Liver (tissue), 9 donors: ENCODE measurements around the gene RSAD2. TPM values are rescaled to one million over a fixed set of nuclear protein-coding genes. Genes with fewer than 3 reads are reported as not detected.

Experiments
- DNase-seq: peaks from one replicate; pipeline ENCODE4 v3.0.0-alpha.2; 2017; ENCODE audit warnings: low spot score
- H3K27ac ChIP-seq, 2 donors: one replicate each; pipeline ENCODE4 v1.7.0; 2013; ENCODE audit warnings: inconsistent platforms in 2 of 2, low read length in 2 of 2, control low read depth in 1 of 2, low read depth in 1 of 2, mild to moderate bottlenecking in 1 of 2
- H3K27me3 ChIP-seq, 4 donors: one replicate each; pipeline versions ENCODE4 v1.6.1 to v1.7.0; 2013; ENCODE audit warnings: low read length in 3 of 4, inconsistent platforms in 1 of 4, mild to moderate bottlenecking in 1 of 4, moderate library complexity in 1 of 4; ENCODE audit not compliant: control insufficient read depth in 4 of 4, insufficient read depth in 4 of 4
- H3K36me3 ChIP-seq, 4 donors: one replicate each; pipeline versions ENCODE4 v1.6.1 to v1.7.0; 2013; ENCODE audit warnings: low read length in 3 of 4, mild to moderate bottlenecking in 3 of 4, low read depth in 1 of 4, moderate library complexity in 1 of 4; ENCODE audit not compliant: control insufficient read depth in 4 of 4, insufficient read depth in 3 of 4
- H3K4me1 ChIP-seq, 4 donors: one replicate each; pipeline versions ENCODE4 v1.6.1 to v1.7.0; 2013; ENCODE audit warnings: low read length in 3 of 4, mild to moderate bottlenecking in 3 of 4, moderate library complexity in 1 of 4; ENCODE audit not compliant: control insufficient read depth in 4 of 4, insufficient read depth in 4 of 4
- H3K4me3 ChIP-seq, 3 donors: one replicate each; pipeline versions ENCODE4 v1.6.1 to v1.7.0; 2013; ENCODE audit warnings: low read length in 3 of 3, control low read depth in 1 of 3, low read depth in 1 of 3, mild to moderate bottlenecking in 1 of 3
- H3K9ac ChIP-seq, 2 donors: one replicate each; pipeline ENCODE4 v1.7.0; 2013; ENCODE audit warnings: low read length in 2 of 2, mild to moderate bottlenecking in 2 of 2, moderate library complexity in 2 of 2, control low read depth in 1 of 2, low read depth in 1 of 2
- H3K9me3 ChIP-seq, 4 donors: one replicate each; pipeline versions ENCODE4 v1.6.1 to v1.7.0; 2013; ENCODE audit warnings: low read length in 3 of 4; ENCODE audit not compliant: control insufficient read depth in 4 of 4
- ATF3 ChIP-seq: IDR thresholded peaks from 2 replicates; pipeline ENCODE4 v1.6.1; 2016; ENCODE audit warnings: antibody characterized with exemption
- CTCF ChIP-seq: fragments of 150-350 bp; IDR thresholded peaks from 2 replicates; pipeline ENCODE4 v1.5.1; 2017; ENCODE audit warnings: improper control_type of control experiment, low read depth, low read length; ENCODE audit not compliant: missing input control
- EGR1 ChIP-seq, 2 donors: IDR thresholded peaks; 2 replicates each; pipeline ENCODE4 v1.6.1; 2016 to 2018; ENCODE audit warnings: antibody characterized with exemption in 2 of 2, low read depth in 2 of 2
- FOXA1 ChIP-seq: IDR thresholded peaks from 2 replicates; pipeline ENCODE4 v1.6.1; 2016; ENCODE audit warnings: antibody characterized with exemption
- FOXA2 ChIP-seq: IDR thresholded peaks from 2 replicates; pipeline ENCODE4 v1.6.1; 2016; ENCODE audit warnings: antibody characterized with exemption
- GABPA ChIP-seq, 2 donors: IDR thresholded peaks in 1 of 2; conservative IDR thresholded peaks in 1 of 2; 2 replicates each; pipeline ENCODE4 v1.6.1; 2016; ENCODE audit warnings: antibody characterized with exemption in 2 of 2, mild to moderate bottlenecking in 1 of 2, moderate library complexity in 1 of 2
- HNF4A ChIP-seq, 2 donors: conservative IDR thresholded peaks; 2 replicates each; pipeline ENCODE4 v1.6.1; 2016; ENCODE audit warnings: antibody characterized with exemption in 2 of 2, mild to moderate bottlenecking in 2 of 2
- HNF4G ChIP-seq: IDR thresholded peaks from 2 replicates; pipeline ENCODE4 v1.6.1; 2016; ENCODE audit warnings: antibody characterized with exemption
- MAX ChIP-seq: IDR thresholded peaks from 2 replicates; pipeline ENCODE4 v1.6.1; 2016; ENCODE audit warnings: antibody characterized with exemption
- NR2F2 ChIP-seq: IDR thresholded peaks from 2 replicates; pipeline ENCODE4 v1.6.1; 2016; ENCODE audit warnings: antibody characterized with exemption
- RAD21 ChIP-seq, 2 donors: IDR thresholded peaks; 2 replicates each; pipeline ENCODE4 v1.6.1; 2016; ENCODE audit warnings: antibody characterized with exemption in 2 of 2, mild to moderate bottlenecking in 2 of 2
- REST ChIP-seq: IDR thresholded peaks from 2 replicates; pipeline ENCODE4 v1.6.1; 2016; ENCODE audit warnings: antibody characterized with exemption, mild to moderate bottlenecking
- RXRA ChIP-seq, 2 donors: IDR thresholded peaks; 2 replicates each; pipeline ENCODE4 v1.6.1; 2017 to 2018; ENCODE audit warnings: antibody characterized with exemption in 2 of 2, mild to moderate bottlenecking in 1 of 2
- SP1 ChIP-seq: IDR thresholded peaks from 2 replicates; pipeline ENCODE4 v1.6.1; 2018; ENCODE audit warnings: antibody characterized with exemption, mild to moderate bottlenecking
- TAF1 ChIP-seq: conservative IDR thresholded peaks from 2 replicates; pipeline ENCODE4 v1.6.1; 2016; ENCODE audit warnings: antibody characterized with exemption, mild to moderate bottlenecking
- YY1 ChIP-seq: IDR thresholded peaks from 2 replicates; pipeline ENCODE4 v1.6.1; 2016; ENCODE audit warnings: antibody characterized with exemption, mild to moderate bottlenecking
- ZBTB33 ChIP-seq: IDR thresholded peaks from 2 replicates; pipeline ENCODE4 v1.6.1; 2016; ENCODE audit warnings: antibody characterized with exemption
- WGBS: extraction: QIAGEN DNeasy Blood & Tissue Kit; methylation state at CpG from one replicate; pipeline ENCODE4 v1.1.7; 2013; 5-methylcytosine and 5-hydroxymethylcytosine counted together
- polyA plus RNA-seq, 2 donors: library from polyadenylated mRNA; stranded (reverse) in 1 of 2; unstranded in 1 of 2; fragments of 200-250 nt in 1 of 2; fragments of >200 nt in 1 of 2; fragmentation: Nextera tagmentation in 1 of 2; extraction: Ambion mirVana in 1 of 2; gene quantifications; one replicate each; pipeline versions ENCODE4 v1.2.1 to v1.2.3, GENCODE V29; 2013 to 2015
- total RNA-seq, 2 donors: library from RNA; depleted of rRNA; stranded (reverse); fragments of >200 nt; gene quantifications; one replicate each; pipeline ENCODE4 v1.2.3, GENCODE V29; 2014
- donor health status: healthy.
- donor health status: healthy.
- donor health status: healthy.
- donor health status: healthy.
- donor health status: healthy.

Gene RSAD2
- total and polyA plus RNA-seq, 4 donors = 1.3 to 15.9 (median 1.9) TPM

- no peak overlapping the region for H3K4me3 ChIP-seq
- no peak for TF ChIP-seq YY1
- TF ChIP-seq NR2F2 = no peak
- TF ChIP-seq SP1 = no peak
- no peak for TF ChIP-seq HNF4A (conservative IDR thresholded peaks at IDR 0.05)
- no peak for TF ChIP-seq FOXA2
- TF ChIP-seq REST = no peak
- TF ChIP-seq HNF4G = no peak
- no peak for TF ChIP-seq MAX
- no peak for TF ChIP-seq EGR1 (IDR thresholded peaks at IDR 0.05; ENCODE audit: low read depth in 2 of 2)
- TF ChIP-seq RXRA (IDR thresholded peaks at IDR 0.05) = no peak
- no peak for TF ChIP-seq FOXA1
- no peak for TF ChIP-seq CTCF
- no peak for TF ChIP-seq RAD21 (IDR thresholded peaks at IDR 0.05)
- TF ChIP-seq TAF1 = no peak
- no peak for TF ChIP-seq ZBTB33
- no peak for TF ChIP-seq GABPA (IDR thresholded peaks at IDR 0.05 in 1 of 2, conservative IDR thresholded peaks at IDR 0.05 in 1 of 2)
- no peak overlapping the region for H3K9ac ChIP-seq
- no peak overlapping the region for H3K27ac ChIP-seq
- no peaks in the 10 kb centered on the region for H3K36me3 ChIP-seq
- WGBS = 97% methylated on average over 4 of the region's 4 CpGs
- no peaks in the 10 kb centered on the region for H3K4me1 ChIP-seq
- H3K9me3 ChIP-seq = no peaks in the 10 kb centered on the region
- no peak for DNase-seq
- no peaks in the 10 kb centered on the region for H3K27me3 ChIP-seq
Observed at GRCh38 chr2:6888724-6889123, 11.1 kb downstream of the RSAD2 start.

GRCh38 chr2:6893876-6894482, 16.4 kb downstream of the RSAD2 start:
- WGBS = 80% methylated on average over 2 of the region's 2 CpGs
- Histone ChIP-seq H3K4me1 (no peaks in the 10 kb centered on the region), H3K27ac (no peak overlapping the region), H3K4me3 (no peak overlapping the region), H3K36me3 (no peaks in the 10 kb centered on the region), H3K27me3 (no peaks in the 10 kb centered on the region), H3K9ac (no peak overlapping the region), H3K9me3 (no peaks in the 10 kb centered on the region)
- no peak for DNase-seq
- TF ChIP-seq HNF4A (conservative IDR thresholded peaks at IDR 0.05) = no peak
- TF ChIP-seq FOXA1 = no peak
- TF ChIP-seq ZBTB33 = no peak
- TF ChIP-seq FOXA2 = no peak
- no peak for TF ChIP-seq EGR1 (IDR thresholded peaks at IDR 0.05; ENCODE audit: low read depth in 2 of 2)
- no peak for TF ChIP-seq TAF1
- no peak for TF ChIP-seq RXRA (IDR thresholded peaks at IDR 0.05)
- TF ChIP-seq ATF3 = no peak
- TF ChIP-seq MAX = no peak
- no peak for TF ChIP-seq CTCF
- no peak for TF ChIP-seq RAD21 (IDR thresholded peaks at IDR 0.05)
- TF ChIP-seq SP1 = no peak
